ENCODE results near the gene FARP1. TPM values are rescaled to one million over a fixed set of nuclear protein-coding genes. Genes with fewer than 3 reads are reported as not detected.

Gene FARP1
- total RNA-seq, 2 donors from 2014 or later: 89.5 to 93.6 TPM

- no peak for ATAC-seq
- TF ChIP-seq POLR2A (IDR thresholded peaks at IDR 0.05): no peak
- TF ChIP-seq CTCF (IDR thresholded peaks at IDR 0.05): no peak
- intact Hi-C loops (cut with DNase I): no loop called here
These were observed 141.8 kb downstream of the FARP1 start for GRCh38 chr13:98284679-98285078.

GRCh38 chr13:98285317-98285716 lies 142.4 kb downstream of the FARP1 start:
- Histone ChIP-seq H3K36me3 (replicated peaks in 1 of 2; ENCODE audit: insufficient read depth in 1 of 2, low read depth in 2 of 2) (no peaks in the 10 kb centered on the region), H3K4me1 (peaks cover 7% of the 10 kb centered on the region), H3K9me3 (no peaks in the 10 kb centered on the region), H3K4me3 (no peak overlapping the region), H3K27me3 (no peaks in the 10 kb centered on the region), H3K27ac (no peak overlapping the region)
- intact Hi-C loops (cut with DNase I): no loop called here
- DNase-seq: no peak
- TF ChIP-seq CTCF (IDR thresholded peaks at IDR 0.05) (no peak), POLR2A (IDR thresholded peaks at IDR 0.05) (no peak)
- no peak for ATAC-seq
- 71 to 79% methylated on average over 4 of the region's 4 CpGs for WGBS, 2 donors

More at GRCh38 chr13:98284679-98285078, 141.8 kb downstream of the FARP1 start:
- Histone ChIP-seq H3K36me3 (replicated peaks in 1 of 2; ENCODE audit: insufficient read depth in 1 of 2, low read depth in 2 of 2) (no peaks in the 10 kb centered on the region), H3K4me3 (no peak overlapping the region), H3K9me3 (no peaks in the 10 kb centered on the region), H3K27me3 (no peaks in the 10 kb centered on the region), H3K27ac (no peak overlapping the region), H3K4me1 (peaks cover 7% of the 10 kb centered on the region)
- 54 to 57% methylated on average over 4 of the region's 4 CpGs for WGBS, 2 donors
- DNase-seq: peak in 3 of 4 donors; percentile 25 to 39 (median 32)

DNA sequence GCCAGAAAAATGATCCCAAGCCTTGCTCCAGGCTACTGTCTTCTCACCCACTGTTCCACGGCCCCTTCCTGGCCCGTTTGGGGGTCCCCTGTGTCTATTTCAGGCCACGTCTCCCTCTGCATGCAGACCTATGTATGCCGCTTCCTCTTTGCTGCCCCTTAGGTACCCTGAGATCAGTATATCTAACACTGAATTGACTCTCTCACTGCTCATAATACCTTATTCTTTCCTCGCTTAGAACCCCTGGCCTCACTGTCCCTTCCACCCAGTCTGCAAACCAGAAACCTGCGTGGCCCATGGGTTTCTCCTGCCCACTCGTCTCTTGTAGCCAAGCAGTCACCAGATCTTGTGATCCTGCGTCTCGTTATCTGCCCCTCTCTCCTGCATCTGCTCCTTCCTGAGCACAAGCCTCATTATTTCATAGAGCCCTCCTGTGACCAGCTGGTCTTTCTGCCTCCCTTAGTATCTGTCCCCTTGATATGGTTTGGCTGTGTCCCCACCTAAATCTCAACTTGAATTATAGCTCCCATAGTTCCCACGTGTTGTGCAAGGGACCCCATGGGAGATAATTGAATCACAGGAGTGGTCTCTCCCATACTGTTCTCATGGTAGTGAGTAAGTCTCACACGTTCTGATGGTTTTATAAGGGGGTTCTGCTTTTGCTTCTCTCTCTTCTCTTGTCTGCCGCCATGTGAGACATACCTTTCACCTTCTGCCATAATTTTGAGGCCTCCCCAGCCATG lies 143.1 kb downstream of the FARP1 start:
- TF ChIP-seq CTCF (IDR thresholded peaks at IDR 0.05): no peak
- no peak for TF ChIP-seq POLR2A (IDR thresholded peaks at IDR 0.05)
- Histone ChIP-seq H3K27me3 (no peaks in the 10 kb centered on the region), H3K9me3 (no peaks in the 10 kb centered on the region), H3K36me3 (replicated peaks in 1 of 2; ENCODE audit: insufficient read depth in 1 of 2, low read depth in 2 of 2) (no peaks in the 10 kb centered on the region), H3K27ac (no peak overlapping the region), H3K4me1 (peaks cover 11% of the 10 kb centered on the region), H3K4me3 (no peak overlapping the region)
- no peak for DNase-seq
- intact Hi-C loops (cut with DNase I): no loop called here
- no peak for ATAC-seq
- WGBS, 2 donors: 87 to 90% methylated on average over 12 of the region's 12 CpGs

- TF ChIP-seq CTCF (IDR thresholded peaks at IDR 0.05) (no peak), POLR2A (IDR thresholded peaks at IDR 0.05) (no peak)
- Histone ChIP-seq H3K36me3 (replicated peaks in 1 of 2; ENCODE audit: insufficient read depth in 1 of 2, low read depth in 2 of 2) (no peaks in the 10 kb centered on the region), H3K9me3 (no peaks in the 10 kb centered on the region), H3K27ac (no peak overlapping the region), H3K27me3 (no peaks in the 10 kb centered on the region), H3K4me1 (peaks cover 19% of the 10 kb centered on the region), H3K4me3 (no peak overlapping the region)
- no peak for DNase-seq
- intact Hi-C loops (cut with DNase I): no loop called here
- no peak for ATAC-seq
- 55 to 70% methylated on average over 2 of the region's 2 CpGs for WGBS, 2 donors
These were observed 143.9 kb downstream of the FARP1 start for GRCh38 chr13:98286799-98287198.

DNA sequence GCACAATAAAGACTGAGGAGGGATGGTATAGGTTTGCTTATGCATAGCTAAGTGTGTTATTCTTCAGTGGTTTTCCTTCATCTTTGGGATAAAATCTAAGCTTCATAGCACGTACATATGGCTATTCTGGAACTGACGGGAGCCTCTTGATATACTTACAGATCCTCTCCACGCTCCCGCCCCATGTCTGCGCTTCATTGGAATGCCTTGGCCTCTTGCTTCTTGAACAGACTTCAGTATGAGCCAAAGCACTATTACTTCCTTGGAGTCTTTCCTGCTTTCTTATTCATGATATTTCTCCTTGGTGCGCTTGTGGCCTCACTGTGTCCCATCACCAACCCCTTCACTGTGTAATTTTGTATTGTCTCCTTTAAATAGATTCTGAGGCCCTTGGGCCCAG lies 145.3 kb downstream of the FARP1 start:
- Histone ChIP-seq H3K4me3 (no peak overlapping the region), H3K9me3 (no peaks in the 10 kb centered on the region), H3K27me3 (no peaks in the 10 kb centered on the region), H3K4me1 (peaks cover 33% of the 10 kb centered on the region), H3K36me3 (replicated peaks in 1 of 2; ENCODE audit: insufficient read depth in 1 of 2, low read depth in 2 of 2) (no peaks in the 10 kb centered on the region), H3K27ac (no peak overlapping the region)
- WGBS, 2 donors: 93 to 94% methylated on average over 6 of the region's 6 CpGs
- intact Hi-C loops (cut with DNase I): no loop called here
- TF ChIP-seq POLR2A (IDR thresholded peaks at IDR 0.05) (no peak), CTCF (IDR thresholded peaks at IDR 0.05) (no peak)
- no peak for DNase-seq
- ATAC-seq: no peak

Measured in body of pancreas (tissue), 4 donors.